ENCODE measurements around the gene ANKRD17.

DNA sequence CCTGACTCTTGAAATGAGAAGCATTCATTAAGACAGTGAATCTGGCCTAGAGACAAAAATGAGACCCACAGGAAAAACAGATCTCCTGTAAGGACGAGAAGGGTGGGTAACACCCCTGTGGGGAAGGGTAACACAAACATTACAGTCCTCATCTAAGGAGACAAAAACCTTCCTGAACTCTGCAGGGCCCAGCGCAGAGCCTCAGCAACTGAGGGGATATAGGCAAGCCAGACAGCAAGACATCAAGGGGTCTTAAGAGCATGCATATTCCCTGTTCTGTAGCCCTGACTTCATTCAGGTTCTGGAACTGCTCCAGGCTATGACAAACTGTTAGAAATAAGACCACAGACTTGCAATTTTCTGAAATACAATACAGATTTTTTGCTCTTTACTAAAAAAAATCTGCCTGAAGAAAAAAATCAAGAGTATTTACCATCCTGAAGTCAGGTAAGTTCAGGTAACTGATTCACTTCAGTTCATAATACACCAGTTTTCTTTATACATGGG is 204.6 kb downstream of the ANKRD17 start:
- TF ChIP-seq POLR2A (IDR thresholded peaks at IDR 0.05; ENCODE audit: extremely low read depth, insufficient read length): no peak
- TF ChIP-seq, protein P1, sequence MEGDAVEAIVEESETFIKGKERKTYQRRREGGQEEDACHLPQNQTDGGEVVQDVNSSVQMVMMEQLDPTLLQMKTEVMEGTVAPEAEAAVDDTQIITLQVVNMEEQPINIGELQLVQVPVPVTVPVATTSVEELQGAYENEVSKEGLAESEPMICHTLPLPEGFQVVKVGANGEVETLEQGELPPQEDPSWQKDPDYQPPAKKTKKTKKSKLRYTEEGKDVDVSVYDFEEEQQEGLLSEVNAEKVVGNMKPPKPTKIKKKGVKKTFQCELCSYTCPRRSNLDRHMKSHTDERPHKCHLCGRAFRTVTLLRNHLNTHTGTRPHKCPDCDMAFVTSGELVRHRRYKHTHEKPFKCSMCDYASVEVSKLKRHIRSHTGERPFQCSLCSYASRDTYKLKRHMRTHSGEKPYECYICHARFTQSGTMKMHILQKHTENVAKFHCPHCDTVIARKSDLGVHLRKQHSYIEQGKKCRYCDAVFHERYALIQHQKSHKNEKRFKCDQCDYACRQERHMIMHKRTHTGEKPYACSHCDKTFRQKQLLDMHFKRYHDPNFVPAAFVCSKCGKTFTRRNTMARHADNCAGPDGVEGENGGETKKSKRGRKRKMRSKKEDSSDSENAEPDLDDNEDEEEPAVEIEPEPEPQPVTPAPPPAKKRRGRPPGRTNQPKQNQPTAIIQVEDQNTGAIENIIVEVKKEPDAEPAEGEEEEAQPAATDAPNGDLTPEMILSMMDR (IDR thresholded peaks at IDR 0.05; ENCODE audit: low read depth, low read length): no peak
